ENCODE data around the gene AKIRIN2.
"Not testable (repeated sequence)": the region's sequence is repeated elsewhere in the genome, so short reads cannot be mapped to it uniquely, and the experiment has no call there.

The AKIRIN2 gene

DNA sequence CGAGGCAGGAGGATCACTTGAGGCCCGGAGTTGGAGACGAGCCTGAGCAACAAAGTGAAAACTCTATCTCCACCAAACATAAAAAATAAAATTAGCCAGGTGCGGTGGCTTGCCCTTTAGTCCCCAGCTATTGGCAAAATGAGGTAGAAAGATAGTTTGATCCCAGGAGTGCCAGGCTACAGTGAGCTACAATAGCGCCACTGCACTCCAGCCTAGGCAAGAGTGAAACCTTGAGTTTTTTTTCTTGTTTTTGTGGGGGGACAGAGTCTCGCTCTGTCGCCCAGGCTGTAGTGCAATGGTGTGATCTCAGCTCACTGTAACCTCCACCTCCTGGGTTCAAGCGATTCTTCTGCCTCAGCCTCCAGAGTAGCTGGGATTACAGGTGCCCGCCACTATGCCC is 14.1 kb downstream of the AKIRIN2 start:
- DNase-seq (ENCODE audit: low read depth), result not testable (repeated sequence)

GRCh38 chr6:87687296-87687695 is 14.7 kb downstream of the AKIRIN2 start:
- DNase-seq (ENCODE audit: low read depth), result no peak

DNA sequence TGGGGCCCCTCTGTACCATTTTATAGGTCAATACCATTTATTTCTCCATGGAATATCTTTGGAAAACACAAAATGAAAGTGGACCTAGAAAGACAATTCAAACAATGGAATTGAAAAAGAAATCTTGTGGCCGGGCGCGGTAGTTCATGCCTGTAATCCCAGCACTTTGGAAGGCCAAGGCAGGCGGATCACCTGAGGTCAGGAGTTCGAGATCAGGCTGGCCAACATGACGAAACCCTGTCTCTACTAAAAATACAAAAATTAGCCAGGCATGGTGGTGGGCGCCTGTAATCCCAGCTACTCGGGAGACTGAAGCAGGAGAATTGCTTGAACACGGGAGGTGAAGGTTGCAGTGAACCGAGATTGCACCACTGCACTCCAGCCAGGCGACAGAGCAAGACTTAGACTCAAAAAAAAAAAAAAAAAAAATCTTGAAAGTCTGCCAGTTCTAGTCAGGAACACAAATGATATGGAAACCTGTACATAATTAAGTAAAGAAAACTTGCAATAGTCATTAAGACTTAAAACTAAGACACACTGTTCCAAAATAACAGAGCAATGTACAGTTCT is 15.3 kb downstream of the AKIRIN2 start:
- DNase-seq (ENCODE audit: low read depth), result not testable (repeated sequence)

DNA sequence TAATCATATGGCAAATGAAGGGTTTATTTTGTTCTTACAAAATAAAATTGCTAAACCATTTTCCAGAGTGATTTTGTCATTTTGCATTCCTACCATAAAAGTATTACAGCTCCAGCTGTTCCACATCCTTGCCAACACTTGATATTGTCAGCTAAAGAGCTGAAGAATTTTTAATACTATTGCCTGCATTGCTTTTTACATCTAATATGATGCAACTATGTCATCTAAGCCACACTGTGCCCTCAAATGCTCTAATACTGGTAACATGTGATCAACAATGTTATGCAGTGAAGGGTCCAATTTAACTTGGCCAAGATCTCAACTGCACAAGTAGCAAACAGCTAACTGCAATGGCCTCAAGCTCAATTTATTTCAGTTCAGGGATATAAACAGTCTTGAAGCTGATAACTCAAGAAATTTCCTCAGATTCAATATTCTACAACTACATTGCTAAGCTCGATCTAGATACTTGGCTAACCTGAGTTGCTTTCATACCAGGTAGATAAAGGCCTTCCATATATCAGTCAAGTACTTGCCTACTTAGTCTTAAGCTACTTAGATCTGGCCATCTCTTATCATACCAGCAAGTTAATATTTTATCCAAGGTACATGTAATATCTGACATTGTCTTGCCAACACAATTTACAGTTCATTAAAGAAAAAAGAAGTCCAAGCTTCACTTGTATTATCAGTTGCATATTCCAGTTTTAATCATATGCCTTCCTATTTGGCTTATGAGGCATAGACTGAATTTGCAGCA is 17.0 kb downstream of the AKIRIN2 start:
- DNase-seq (ENCODE audit: low read depth), result no peak

DNA sequence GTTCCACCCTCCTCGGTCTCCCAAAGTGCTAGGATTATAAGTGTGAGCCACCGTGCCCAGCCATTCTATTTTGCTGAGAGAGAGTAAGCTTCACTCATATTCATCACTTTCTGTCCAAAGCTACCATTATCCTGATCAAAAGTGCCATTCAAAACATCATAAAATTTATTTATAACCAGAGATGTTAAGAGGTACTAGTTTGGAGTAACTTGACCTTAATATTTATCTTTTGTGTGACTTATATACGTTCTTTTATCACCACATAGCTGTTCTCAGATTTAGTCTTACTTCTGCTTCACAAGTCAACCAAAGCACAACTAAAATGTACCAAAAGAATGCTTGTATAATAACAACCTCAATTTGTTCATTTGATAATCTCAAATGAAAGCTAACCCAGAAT is 18.1 kb downstream of the AKIRIN2 start:
- no peak for DNase-seq (ENCODE audit: low read depth)

GRCh38 chr6:87682310-87682709 is 19.7 kb downstream of the AKIRIN2 start:
- no peak for DNase-seq (ENCODE audit: low read depth)

DNA sequence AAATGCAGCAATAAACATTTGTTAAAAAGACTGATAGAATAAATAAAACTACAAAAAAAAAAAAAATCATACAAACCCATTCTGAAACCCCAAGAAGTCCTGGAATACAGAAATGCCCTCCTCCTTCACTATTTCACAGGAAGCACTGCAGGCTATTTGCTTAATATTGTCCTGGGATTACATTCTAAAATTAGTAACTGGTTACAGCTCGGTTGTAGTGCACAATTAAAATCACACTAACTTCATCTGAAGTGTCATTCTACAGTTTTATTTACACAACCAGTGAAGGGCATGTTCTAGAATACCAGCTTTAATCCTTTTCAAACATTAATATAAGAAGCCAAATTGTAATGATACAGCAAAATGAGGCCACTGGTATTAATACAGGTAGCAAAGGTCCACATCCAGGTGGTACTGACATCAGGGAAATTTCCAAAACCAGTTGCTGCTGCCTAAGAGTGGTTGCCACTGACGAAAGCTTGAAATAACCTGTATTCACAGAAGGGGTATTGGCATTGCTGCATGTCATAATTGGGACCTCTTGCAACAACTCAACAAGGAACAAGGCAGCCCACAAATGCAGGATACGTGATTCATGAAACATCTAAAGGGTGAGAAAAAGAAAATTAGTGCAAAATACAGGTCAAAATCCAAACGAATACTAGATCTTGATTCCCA is 26.9 kb downstream of the AKIRIN2 start:
- DNase-seq (ENCODE audit: low read depth), result no peak

DNA sequence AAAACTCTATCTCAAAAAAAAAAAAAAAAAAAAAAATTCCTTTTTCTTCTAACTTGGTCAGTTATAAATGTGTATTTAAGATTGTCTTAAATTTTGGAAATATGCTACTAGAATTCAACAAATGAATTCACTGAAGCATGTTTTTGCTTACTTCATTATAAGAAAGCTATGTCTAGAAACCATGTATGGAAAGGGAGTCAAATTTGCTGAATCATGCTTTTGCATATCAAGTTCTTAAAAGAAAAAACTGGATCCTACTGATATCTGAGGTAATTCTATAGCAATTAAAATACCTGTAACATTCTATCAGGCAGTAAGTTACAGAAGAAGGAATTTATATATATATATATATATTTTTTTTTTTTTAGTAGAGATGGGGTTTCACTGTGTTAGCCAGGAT is 27.7 kb downstream of the AKIRIN2 start:
- DNase-seq (ENCODE audit: low read depth), result no peak

GRCh38 chr6:87673237-87673636 is 28.8 kb downstream of the AKIRIN2 start:
- no peak for DNase-seq (ENCODE audit: low read depth)

GRCh38 chr6:87672641-87673040 is 29.4 kb downstream of the AKIRIN2 start:
- no peak for DNase-seq (ENCODE audit: low read depth)

DNA sequence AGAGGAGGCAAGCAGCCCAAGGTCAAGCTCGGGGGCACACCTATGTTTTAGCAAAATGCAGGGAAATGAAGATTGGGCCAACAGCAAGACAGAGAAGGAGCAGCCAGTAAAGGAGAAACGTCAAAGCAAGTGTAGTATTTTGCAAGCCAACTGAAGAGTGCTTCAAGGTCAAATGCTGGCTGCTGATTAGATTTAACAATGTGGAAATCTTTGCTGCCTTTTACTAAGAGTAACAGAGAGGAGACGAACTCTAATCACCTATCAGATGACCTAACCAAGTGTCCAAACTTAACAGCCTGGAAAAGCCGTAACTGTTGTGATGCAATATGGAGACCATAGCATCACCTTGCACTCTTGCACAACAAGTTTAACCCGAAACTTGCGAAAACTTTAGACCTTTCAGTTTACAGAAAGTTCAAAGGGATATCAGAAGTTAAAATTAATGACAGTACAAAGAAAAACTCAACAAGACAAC is 30.4 kb downstream of the AKIRIN2 start:
- DNase-seq (ENCODE audit: low read depth), result no peak

DNA sequence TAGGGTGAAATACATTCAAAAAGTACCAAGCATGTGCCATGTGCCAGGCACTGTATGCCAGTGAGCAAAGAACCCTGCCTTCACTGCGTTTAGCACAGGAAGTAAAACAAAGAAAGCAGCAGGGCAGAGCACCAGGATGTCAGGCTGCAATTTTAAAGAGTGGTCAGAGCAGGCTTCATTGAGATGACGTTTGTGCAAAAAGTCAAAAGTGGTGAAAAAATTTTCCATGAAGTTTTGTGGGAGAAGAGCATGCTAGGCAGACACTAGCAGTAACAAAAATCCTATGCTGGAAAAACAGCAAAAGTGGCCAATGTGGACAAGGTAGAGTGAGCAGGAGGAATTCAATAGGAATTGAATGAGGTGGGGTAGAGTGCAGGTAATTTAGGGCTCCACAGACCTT is 31.3 kb downstream of the AKIRIN2 start:
- DNase-seq (ENCODE audit: low read depth), result no peak

- no peak for DNase-seq (ENCODE audit: low read depth)
These were observed 33.0 kb downstream of the AKIRIN2 start for GRCh38 chr6:87669051-87669450.

DNA sequence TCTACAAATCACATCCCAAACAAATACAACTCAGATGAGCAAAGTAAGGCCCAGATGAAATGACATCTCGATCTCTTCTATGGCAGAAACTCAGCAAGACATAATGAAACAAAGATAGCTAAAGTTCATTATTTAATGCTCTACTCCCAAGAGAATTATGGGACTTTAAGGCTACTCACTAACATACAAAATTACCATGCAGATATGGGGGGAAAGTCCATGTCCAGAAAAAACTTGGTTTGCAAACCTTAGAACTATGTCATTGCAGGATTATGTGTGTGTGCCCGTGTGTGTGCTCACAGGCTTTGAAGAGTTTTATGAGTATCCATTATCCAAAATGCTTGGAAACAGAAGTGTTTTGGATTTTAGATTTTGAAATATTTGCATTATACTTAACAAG is 34.0 kb downstream of the AKIRIN2 start:
- no peak for DNase-seq (ENCODE audit: low read depth)

DNA sequence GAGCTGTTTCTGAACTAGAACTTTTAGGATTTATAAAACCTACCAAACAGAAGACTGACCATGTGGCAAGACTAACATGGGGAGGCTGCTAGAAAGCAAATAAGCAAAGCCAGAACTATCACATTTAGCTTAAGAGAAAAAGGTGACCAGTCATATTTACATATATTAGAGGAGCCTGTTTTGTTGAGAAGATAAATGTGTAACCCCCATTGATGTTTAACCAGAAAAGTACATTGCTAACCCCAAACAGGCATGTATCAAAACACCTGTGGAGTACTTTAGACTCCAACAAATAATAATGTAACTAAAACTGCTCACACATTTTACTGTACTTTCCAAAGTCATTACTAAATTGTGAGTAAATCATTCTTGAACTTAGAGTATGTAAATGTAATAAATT is 35.0 kb downstream of the AKIRIN2 start:
- no peak for DNase-seq (ENCODE audit: low read depth)

DNA sequence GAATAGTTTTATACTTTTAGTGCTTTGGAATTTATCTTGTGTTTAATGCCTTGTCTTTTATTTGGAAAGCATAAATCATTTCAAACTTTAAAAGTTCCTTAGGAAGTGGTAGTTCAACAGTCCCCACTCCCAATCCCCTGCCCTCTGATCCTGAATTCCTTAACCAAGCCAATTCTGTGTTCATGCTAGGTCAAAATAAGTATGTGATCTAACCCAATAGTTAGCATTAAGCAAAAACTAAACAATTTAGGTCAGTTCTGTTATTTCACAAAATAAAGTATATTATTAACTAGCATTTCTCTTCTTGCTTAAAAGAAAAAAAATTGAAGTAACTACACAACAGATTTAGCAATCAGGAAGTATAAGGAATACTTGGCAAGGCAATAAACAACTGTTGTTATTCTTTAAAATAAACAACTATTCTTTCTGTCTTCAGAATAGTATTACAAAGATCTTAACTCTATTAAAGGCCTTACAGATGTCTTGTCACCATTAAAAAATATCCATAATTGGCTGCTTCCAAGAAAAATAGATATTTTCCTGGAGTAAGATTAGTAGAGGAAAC is 37.0 kb downstream of the AKIRIN2 start:
- no peak for DNase-seq (ENCODE audit: low read depth)

DNA sequence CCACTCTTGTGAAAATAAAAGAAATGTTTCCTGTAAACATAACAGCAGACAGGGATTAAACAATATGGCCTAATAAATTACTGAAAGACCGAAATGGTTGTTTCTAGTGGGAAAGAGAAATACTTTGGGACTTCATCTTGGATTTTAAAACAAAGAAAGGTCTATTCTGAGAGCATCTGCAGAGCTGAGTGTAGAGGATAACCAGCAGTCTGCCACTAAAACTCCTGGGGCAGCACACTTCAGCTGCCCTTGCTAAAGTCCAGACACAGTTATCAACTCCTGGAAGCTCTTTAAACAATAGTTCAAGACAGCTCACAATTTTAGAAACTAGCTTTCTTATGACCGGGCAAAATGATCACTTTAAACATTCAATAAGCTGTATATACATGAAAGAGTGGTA is 38.6 kb downstream of the AKIRIN2 start:
- DNase-seq (ENCODE audit: low read depth), result no peak

DNA sequence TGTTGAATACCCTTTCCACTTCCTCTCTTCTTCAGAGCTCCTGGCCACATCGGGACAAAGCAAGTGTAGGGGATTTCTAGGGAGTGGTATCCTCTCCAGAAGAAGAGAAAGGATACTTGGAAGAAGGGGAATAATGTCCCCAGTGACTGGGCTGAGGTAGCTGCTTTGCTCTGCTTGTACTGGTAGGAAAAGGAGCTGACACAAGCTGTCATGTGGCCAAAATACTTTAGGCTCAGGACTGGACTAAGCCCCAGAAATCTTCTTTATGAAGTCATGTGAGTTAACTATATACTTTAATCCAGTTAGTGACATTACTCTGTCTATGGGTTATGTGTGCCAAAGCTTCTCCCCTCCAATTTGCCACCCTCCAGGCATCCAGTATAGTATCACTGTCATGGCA is 40.5 kb downstream of the AKIRIN2 start:
- DNase-seq (ENCODE audit: low read depth), result no peak

GRCh38 chr6:87661016-87661415 is 41.0 kb downstream of the AKIRIN2 start:
- no peak for DNase-seq (ENCODE audit: low read depth)

DNA sequence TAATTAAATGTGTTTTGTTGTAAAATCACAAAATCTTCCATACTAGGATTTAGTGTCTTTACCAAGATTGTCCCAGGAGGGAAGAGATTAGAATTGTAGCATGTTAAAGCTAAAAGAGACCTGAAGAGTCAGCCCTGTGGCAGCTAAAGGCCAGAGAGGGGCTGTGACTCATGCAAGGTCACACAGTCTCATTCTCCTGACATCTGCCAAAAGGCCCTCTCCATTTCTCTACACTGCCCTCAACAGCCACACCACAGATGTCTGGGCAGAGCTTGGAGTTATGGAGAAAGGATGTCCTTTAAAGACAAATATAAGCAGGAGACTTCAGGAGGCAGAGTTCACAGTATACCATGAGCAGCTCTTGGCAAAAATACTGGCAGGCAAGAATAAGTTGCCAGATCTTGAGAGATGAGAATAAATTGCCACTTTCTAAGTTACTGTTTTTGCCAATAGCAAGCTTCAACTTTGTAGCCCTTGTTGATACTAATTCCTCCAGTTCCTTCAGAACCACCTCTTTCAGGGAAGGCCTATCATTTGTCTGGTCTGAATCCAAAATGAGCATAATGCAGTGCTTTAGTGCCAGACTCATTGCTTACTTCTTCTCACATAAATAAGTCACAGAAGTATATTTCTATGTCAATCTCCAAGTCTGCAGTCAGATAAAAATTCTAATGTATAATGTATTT is 41.7 kb downstream of the AKIRIN2 start:
- DNase-seq (ENCODE audit: low read depth), result no peak

GRCh38 chr6:87658516-87658915 is 43.5 kb downstream of the AKIRIN2 start:
- DNase-seq (ENCODE audit: low read depth), result no peak

DNA sequence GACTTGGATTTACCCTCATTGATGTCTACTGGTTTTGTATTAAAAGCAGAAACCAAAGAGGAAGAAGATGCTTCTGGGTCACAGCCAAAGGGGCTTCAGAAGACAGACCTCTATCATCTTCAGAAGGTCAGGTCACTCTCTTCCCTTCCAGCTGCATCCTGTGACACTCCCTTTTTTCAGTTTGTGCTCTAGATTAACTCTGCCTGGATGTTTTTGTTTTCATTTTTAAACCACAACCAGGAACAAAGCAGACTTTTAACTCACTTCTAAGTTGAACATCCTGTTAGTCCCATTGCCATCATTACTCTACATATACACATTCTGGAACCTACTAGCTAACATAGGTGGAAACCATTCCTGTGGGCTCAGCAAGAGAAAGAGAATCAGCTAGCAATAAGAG is 45.2 kb downstream of the AKIRIN2 start:
- no peak for DNase-seq (ENCODE audit: low read depth)
